RPMI8226 (cell line): ENCODE measurements around the gene ZNF385B.

ENCODE experiments used
- DNase-seq: peaks from one replicate; pipeline ENCODE4 v3.0.0-alpha.2; 2015

The ZNF385B gene

DNA sequence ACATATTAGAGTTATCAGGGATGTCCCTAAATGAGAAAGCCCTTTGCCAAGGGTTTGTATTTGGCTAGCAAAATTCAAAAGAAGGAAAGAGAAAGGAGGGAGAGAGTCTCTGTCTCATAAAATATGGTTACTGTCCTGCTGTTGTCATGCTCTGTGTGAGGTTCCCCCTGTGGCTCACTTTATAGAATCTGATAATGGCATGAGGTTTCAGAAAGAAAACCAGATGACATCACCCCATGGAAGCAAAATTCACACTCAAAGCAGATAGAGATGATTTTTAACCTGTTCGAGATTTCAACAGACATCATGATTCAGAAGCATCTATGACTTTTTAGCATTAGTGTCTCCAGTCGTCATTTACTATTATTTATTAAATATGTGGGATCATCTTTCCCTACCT lies 431.8 kb downstream of the ZNF385B start:
- no peak for DNase-seq

DNA sequence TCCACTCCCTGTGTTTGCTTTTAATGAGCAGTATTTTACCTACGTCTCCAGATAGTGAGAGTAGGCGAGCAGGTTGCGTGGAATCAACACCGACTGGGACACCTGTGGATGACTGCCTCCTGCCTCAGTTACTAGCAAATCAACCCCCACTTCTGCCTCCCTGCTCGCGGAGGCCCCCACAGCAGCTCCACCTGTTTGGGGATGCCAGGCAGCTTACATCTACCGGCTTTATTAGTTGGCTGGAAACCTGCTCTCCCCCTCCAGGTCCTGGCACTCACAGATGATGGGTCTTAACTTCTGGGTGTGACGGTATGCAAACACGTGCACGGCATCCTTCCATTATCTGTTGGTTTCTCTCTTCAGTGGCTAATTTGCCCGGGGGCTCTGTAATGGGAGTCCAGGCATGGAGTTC lies 432.3 kb downstream of the ZNF385B start:
- no peak for DNase-seq

DNA sequence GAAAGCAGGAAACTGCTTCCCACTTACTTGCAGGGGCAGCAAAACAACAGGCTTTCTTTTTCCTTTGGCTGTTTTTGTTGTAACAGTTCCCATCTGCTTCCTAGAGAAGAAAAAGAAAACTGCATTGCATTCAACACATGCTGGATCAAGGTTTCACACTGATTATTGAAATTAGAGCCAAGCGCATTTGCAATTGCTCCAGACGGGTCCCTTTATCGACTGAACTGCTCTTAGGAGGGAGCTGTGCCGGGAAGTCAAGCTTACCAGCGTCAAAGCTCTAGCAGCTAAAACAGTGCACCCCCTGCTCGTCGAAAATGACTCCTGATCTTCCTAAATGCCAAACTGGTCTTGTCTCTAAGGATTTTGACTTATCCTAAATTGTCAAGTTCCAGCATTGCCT lies 432.8 kb downstream of the ZNF385B start:
- DNase-seq: no peak

DNA sequence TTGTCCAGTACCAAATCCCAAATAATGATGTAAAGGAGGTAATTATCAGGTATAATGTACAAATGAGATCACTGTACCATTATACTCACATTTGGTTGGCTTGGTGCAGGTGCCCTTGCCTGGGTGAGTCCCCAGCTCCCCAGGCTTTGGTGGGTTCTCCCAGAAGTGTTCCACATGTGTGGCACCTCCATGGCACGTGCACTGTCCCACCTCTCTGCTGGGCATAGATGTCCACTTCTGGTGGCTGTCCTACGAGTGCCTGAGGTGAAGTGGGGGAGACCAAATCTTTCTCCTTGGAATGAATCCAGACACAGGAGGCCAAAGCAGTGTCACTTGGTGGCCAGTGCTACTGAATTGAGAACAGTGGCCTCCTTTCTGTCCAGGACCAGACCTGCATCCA lies 434.3 kb downstream of the ZNF385B start:
- DNase-seq: no peak

DNA sequence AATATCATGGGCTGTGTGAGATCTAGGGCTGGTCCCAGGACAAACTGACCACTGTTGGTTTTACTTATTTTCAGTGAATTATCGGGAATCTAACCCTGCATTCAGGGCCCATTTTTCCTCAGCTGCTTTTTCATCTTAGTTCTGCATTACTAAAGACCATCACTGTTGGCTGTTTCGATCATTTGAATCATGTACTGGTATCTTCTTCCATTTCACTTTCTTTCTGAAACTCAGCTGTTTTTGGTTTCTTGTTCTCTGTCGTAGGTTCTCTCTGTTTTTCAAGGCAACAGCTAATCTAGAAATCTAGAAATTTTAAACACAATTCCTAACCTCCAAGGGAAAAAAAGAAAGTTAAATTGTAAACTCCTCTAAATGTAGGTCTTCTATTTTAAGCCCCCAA lies 436.8 kb downstream of the ZNF385B start:
- no peak for DNase-seq

DNA sequence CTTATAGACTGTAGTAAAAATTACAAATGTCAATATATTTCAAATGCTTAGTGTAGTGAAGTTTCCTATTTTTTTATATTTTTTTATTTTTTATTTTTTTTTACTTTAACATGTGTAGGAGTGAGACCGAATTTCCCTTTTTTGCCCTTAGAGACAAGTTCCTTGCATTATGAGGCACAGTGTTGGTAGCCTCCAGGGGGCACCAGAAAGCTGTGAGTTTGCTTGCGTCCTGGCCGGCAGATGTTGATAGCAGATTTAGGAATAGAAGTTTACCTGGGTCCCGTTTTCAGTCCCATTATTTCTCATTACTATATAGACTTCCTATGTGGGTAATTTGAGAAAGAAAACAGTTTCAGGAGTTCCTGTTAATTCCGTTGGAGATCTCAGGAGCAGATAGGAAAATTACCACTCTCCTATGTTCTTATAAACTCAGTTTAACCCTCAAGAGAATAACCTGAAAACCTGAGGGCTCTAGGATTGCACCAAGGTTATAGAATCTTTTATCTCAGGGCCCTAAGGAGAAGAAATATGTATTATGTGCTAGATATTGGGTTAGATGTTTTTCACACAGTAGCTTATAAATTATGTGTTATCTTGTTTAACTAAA lies 439.3 kb downstream of the ZNF385B start:
- DNase-seq: peak; percentile 75

DNA sequence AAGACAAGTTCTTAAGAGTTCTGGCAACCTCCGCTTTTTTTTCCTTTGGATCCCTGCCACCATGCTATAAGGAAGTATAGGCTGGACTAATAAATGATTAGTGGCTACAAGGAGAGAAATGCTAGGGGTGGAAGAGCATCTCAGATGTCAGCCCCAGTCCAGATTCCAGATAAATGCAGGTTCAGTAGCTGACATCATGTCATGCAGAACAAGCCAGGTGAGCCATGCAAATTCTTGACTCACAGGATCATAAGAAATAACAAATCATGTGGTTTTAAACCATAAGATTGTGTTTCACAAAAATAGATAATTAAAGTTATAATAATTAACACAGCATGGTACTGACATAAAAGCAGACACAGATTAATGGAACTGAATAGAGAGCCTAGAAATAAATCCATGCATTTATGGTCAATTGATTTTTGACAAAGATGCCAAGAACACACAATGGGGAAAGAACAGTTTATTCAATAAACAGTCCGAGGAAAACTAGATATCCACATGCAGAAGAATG lies 443.9 kb downstream of the ZNF385B start:
- no peak for DNase-seq

DNA sequence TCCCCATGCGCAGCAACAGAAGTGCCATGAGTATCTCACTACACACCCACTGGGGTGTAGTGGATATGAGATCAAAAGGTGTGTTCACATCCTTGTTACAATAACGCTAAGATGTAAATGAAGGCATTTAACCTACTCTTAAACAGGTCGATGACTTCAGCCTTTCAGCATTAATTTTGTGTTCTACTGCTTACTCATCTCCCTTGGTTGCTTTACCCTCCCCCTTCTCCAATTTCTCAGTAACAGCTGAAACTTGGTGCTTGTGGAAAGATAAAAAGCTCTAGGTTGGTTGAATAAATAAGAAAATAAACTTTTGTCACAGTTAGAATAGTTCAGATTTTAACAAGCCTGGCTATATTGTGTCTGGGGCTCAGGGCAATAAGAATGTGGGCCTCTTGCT lies 449.3 kb downstream of the ZNF385B start:
- DNase-seq: no peak

DNA sequence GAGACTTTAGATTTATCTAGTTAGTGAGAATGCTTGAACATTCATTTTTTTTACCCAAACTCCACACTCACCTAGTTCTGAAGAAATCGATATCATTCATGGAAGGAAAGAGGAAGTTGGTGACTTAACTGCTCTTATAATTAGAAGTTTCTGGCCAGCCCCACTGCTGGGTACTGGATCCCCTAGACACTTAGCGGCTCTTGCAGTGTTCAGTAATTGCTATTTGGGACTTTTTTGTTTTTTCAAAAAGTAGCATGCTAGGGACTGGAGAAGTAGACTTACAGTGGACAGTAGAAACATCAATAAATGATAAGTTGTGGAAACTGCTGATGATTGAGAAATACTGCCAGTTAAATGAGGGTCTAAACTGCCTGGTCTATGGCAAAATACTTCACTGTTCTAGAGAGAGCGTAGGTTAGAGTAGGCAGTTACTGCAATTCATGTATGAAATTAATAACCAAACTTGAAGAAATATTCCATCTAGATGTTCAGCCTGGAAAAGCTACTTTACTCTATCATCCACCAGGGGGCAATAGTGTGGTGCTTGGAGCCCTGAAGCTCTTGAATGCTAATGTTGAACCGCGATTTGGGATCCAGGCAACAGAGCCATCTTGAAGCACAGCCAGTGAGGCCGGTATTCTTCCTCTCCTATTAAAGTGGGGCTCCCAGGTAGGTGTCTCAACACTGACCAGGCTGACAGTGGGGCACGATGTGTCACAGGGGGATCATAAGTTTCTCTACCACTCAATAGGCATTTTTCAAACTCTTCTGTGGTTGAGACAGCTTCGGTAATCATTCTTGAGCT lies 450.7 kb downstream of the ZNF385B start:
- peak; percentile 74 for DNase-seq

DNA sequence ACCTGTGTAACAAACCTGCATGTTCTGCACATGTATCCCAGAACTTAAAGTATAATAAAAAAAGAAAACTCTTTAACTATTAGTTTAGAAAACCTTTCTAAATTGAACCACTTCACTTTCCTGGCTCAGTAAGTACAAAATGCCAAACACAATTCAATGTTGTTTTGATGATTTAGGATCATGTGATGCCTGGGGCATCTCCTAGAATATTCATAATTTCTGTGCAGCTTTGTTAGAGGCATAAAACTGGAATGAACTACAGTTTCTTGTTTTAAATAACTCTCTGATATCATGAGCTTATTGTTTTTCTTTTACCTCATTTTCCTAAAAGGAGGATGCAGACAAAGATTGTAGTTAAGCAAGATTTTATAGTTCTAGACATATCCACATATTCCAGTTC lies 457.8 kb downstream of the ZNF385B start:
- DNase-seq: no peak

DNA sequence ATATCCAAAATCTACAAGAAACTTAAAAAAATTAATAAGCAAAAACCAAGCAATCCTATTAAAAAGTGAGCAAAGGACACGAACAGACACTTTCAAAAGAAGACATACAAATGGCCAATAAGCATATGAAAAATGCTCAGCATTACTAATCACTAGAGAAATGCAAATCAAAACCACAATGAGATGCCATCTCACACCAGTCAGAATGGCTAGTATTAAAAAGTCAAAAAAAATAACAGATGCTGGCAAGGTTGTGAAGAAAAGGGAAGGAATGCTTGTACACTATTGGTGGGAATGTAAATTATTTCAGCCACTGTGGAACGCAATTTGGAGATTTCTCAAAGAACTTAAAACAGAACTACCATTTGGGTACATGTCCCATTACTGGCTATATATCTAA lies 467.9 kb downstream of the ZNF385B start:
- no peak for DNase-seq
